ENCODE results near the gene ECI2. TPM values are rescaled to one million over a fixed set of nuclear protein-coding genes. Genes with fewer than 3 reads are reported as not detected.

Gene ECI2
- total RNA-seq, 1 experiment from 2014 or later = 12.9 TPM

GRCh38 chr6:4157506-4157905, 22.1 kb upstream of the ECI2 start:
- no peaks in the 10 kb centered on the region for H3K9me2 ChIP-seq (replicated peaks; ENCODE audit: insufficient read depth, low read length)
- H3K36me3 ChIP-seq (ENCODE audit: insufficient read depth, low read length) = no peaks in the 10 kb centered on the region
- no peaks in the 10 kb centered on the region for H3K27me3 ChIP-seq (ENCODE audit: low read length)
- H3K9me3 ChIP-seq (ENCODE audit: low read length) = no peaks in the 10 kb centered on the region
- H2AFZ ChIP-seq (ENCODE audit: low read length) = no peak overlapping the region
- H3K4me1 ChIP-seq (ENCODE audit: low read length) = peaks cover 11% of the 10 kb centered on the region
- H4K20me1 ChIP-seq (ENCODE audit: insufficient read depth, low read depth, low read length) = no peaks in the 10 kb centered on the region
- no peaks in the 10 kb centered on the region for H3K79me2 ChIP-seq (ENCODE audit: low read length)
- no peak overlapping the region for H3K9ac ChIP-seq (ENCODE audit: low read length)
- H3K27ac ChIP-seq (ENCODE audit: low read length) = no peak overlapping the region
- H3K4me2 ChIP-seq (ENCODE audit: low read depth, low read length, poor library complexity, severe bottlenecking) = no peak overlapping the region
- no peak for DNase-seq
- no peak overlapping the region for H3K4me3 ChIP-seq (ENCODE audit: low read length)

GRCh38 chr6:4155848-4156466, 20.6 kb upstream of the ECI2 start:
- H3K79me2 ChIP-seq (ENCODE audit: low read length) = no peaks in the 10 kb centered on the region
- H3K4me1 ChIP-seq (ENCODE audit: low read length) = peaks cover 11% of the 10 kb centered on the region
- H3K36me3 ChIP-seq (ENCODE audit: insufficient read depth, low read length) = no peaks in the 10 kb centered on the region
- H2AFZ ChIP-seq (ENCODE audit: low read length) = no peak overlapping the region
- no peaks in the 10 kb centered on the region for H3K9me2 ChIP-seq (replicated peaks; ENCODE audit: insufficient read depth, low read length)
- no peak overlapping the region for H3K4me2 ChIP-seq (ENCODE audit: low read depth, low read length, poor library complexity, severe bottlenecking)
- no peaks in the 10 kb centered on the region for H4K20me1 ChIP-seq (ENCODE audit: insufficient read depth, low read depth, low read length)
- no peak overlapping the region for H3K27ac ChIP-seq (ENCODE audit: low read length)
- H3K9ac ChIP-seq (ENCODE audit: low read length) = no peak overlapping the region
- no peaks in the 10 kb centered on the region for H3K9me3 ChIP-seq (ENCODE audit: low read length)
- DNase-seq = peak; percentile 89
- H3K4me3 ChIP-seq (ENCODE audit: low read length) = no peak overlapping the region
- no peaks in the 10 kb centered on the region for H3K27me3 ChIP-seq (ENCODE audit: low read length)

GRCh38 chr6:4153514-4153985, 18.2 kb upstream of the ECI2 start:
- Histone ChIP-seq H3K4me2 (ENCODE audit: low read depth, low read length, poor library complexity, severe bottlenecking) (peak overlapping the region; percentile 38), H3K27me3 (ENCODE audit: low read length) (no peaks in the 10 kb centered on the region), H3K79me2 (ENCODE audit: low read length) (no peaks in the 10 kb centered on the region), H2AFZ (ENCODE audit: low read length) (peak overlapping the region; percentile 36; the same call in 1 of the 2 replicates), H3K9me2 (replicated peaks; ENCODE audit: insufficient read depth, low read length) (no peaks in the 10 kb centered on the region), H3K4me3 (ENCODE audit: low read length) (no peak overlapping the region), H3K27ac (ENCODE audit: low read length) (no peak overlapping the region), H4K20me1 (ENCODE audit: insufficient read depth, low read depth, low read length) (no peaks in the 10 kb centered on the region), H3K4me1 (ENCODE audit: low read length) (peaks cover 11% of the 10 kb centered on the region), H3K36me3 (ENCODE audit: insufficient read depth, low read length) (no peaks in the 10 kb centered on the region), H3K9me3 (ENCODE audit: low read length) (no peaks in the 10 kb centered on the region), H3K9ac (ENCODE audit: low read length) (no peak overlapping the region)
- DNase-seq = peak; percentile 41

- Histone ChIP-seq H3K4me1 (ENCODE audit: low read length) (no peaks in the 10 kb centered on the region), H3K27me3 (ENCODE audit: low read length) (no peaks in the 10 kb centered on the region), H3K9ac (ENCODE audit: low read length) (no peak overlapping the region), H4K20me1 (ENCODE audit: insufficient read depth, low read depth, low read length) (no peaks in the 10 kb centered on the region), H3K4me3 (ENCODE audit: low read length) (no peak overlapping the region), H3K36me3 (ENCODE audit: insufficient read depth, low read length) (no peaks in the 10 kb centered on the region), H2AFZ (ENCODE audit: low read length) (no peak overlapping the region), H3K9me2 (replicated peaks; ENCODE audit: insufficient read depth, low read length) (no peaks in the 10 kb centered on the region), H3K9me3 (ENCODE audit: low read length) (no peaks in the 10 kb centered on the region), H3K27ac (ENCODE audit: low read length) (no peak overlapping the region), H3K79me2 (ENCODE audit: low read length) (no peaks in the 10 kb centered on the region), H3K4me2 (ENCODE audit: low read depth, low read length, poor library complexity, severe bottlenecking) (no peak overlapping the region)
- DNase-seq = peak; percentile 11
Measured at GRCh38 chr6:4145083-4145482, 9.7 kb upstream of the ECI2 start.

GRCh38 chr6:4139272-4139671, 3.9 kb upstream of the ECI2 start:
- Histone ChIP-seq H4K20me1 (ENCODE audit: insufficient read depth, low read depth, low read length) (no peaks in the 10 kb centered on the region), H3K27me3 (ENCODE audit: low read length) (no peaks in the 10 kb centered on the region; the same call in 1 of the 2 replicates), H3K9me3 (ENCODE audit: low read length) (no peaks in the 10 kb centered on the region), H3K36me3 (ENCODE audit: insufficient read depth, low read length) (no peaks in the 10 kb centered on the region), H2AFZ (ENCODE audit: low read length) (no peak overlapping the region), H3K79me2 (ENCODE audit: low read length) (no peaks in the 10 kb centered on the region), H3K4me1 (ENCODE audit: low read length) (peaks cover 22% of the 10 kb centered on the region), H3K4me3 (ENCODE audit: low read length) (no peak overlapping the region), H3K9ac (ENCODE audit: low read length) (no peak overlapping the region), H3K4me2 (ENCODE audit: low read depth, low read length, poor library complexity, severe bottlenecking) (no peak overlapping the region), H3K27ac (ENCODE audit: low read length) (no peak overlapping the region), H3K9me2 (replicated peaks; ENCODE audit: insufficient read depth, low read length) (no peaks in the 10 kb centered on the region)
- peak; percentile 25 for DNase-seq

GRCh38 chr6:4138186-4138585, 2.8 kb upstream of the ECI2 start:
- H4K20me1 ChIP-seq (ENCODE audit: insufficient read depth, low read depth, low read length) = no peaks in the 10 kb centered on the region
- H3K9me3 ChIP-seq (ENCODE audit: low read length) = no peaks in the 10 kb centered on the region
- H3K79me2 ChIP-seq (ENCODE audit: low read length) = no peaks in the 10 kb centered on the region
- no peaks in the 10 kb centered on the region for H3K36me3 ChIP-seq (ENCODE audit: insufficient read depth, low read length)
- peak; percentile 36 for DNase-seq
- H2AFZ ChIP-seq (ENCODE audit: low read length) = no peak overlapping the region
- H3K27me3 ChIP-seq (ENCODE audit: low read length) = no peaks in the 10 kb centered on the region; the same call in 1 of the 2 replicates
- H3K4me3 ChIP-seq (ENCODE audit: low read length) = no peak overlapping the region
- H3K9ac ChIP-seq (ENCODE audit: low read length) = no peak overlapping the region
- no peak overlapping the region for H3K4me2 ChIP-seq (ENCODE audit: low read depth, low read length, poor library complexity, severe bottlenecking)
- H3K4me1 ChIP-seq (ENCODE audit: low read length) = peaks cover 24% of the 10 kb centered on the region
- no peaks in the 10 kb centered on the region for H3K9me2 ChIP-seq (replicated peaks; ENCODE audit: insufficient read depth, low read length)
- H3K27ac ChIP-seq (ENCODE audit: low read length) = no peak overlapping the region

- H3K9me2 ChIP-seq (replicated peaks; ENCODE audit: insufficient read depth, low read length) = no peaks in the 10 kb centered on the region
- no peak for DNase-seq
- no peaks in the 10 kb centered on the region for H3K79me2 ChIP-seq (ENCODE audit: low read length)
- H3K36me3 ChIP-seq (ENCODE audit: insufficient read depth, low read length) = no peaks in the 10 kb centered on the region
- no peaks in the 10 kb centered on the region for H4K20me1 ChIP-seq (ENCODE audit: insufficient read depth, low read depth, low read length)
- peaks cover 24% of the 10 kb centered on the region for H3K4me1 ChIP-seq (ENCODE audit: low read length)
- H3K9me3 ChIP-seq (ENCODE audit: low read length) = no peaks in the 10 kb centered on the region
- H3K27ac ChIP-seq (ENCODE audit: low read length) = no peak overlapping the region
- H3K9ac ChIP-seq (ENCODE audit: low read length) = peak overlapping the region; percentile 80
- no peaks in the 10 kb centered on the region; the same call in 1 of the 2 replicates for H3K27me3 ChIP-seq (ENCODE audit: low read length)
- H3K4me2 ChIP-seq (ENCODE audit: low read depth, low read length, poor library complexity, severe bottlenecking) = peak overlapping the region; percentile 98
- H3K4me3 ChIP-seq (ENCODE audit: low read length) = peak overlapping the region; percentile 87
- peak overlapping the region; percentile 98 for H2AFZ ChIP-seq (ENCODE audit: low read length)
Measured at GRCh38 chr6:4136354-4136831, 1.0 kb upstream of the ECI2 start.

- Histone ChIP-seq H3K27ac (ENCODE audit: low read length) (no peak overlapping the region), H3K27me3 (ENCODE audit: low read length) (no peaks in the 10 kb centered on the region; the same call in 1 of the 2 replicates), H3K9me2 (replicated peaks; ENCODE audit: insufficient read depth, low read length) (no peaks in the 10 kb centered on the region), H3K4me1 (ENCODE audit: low read length) (peaks cover 24% of the 10 kb centered on the region), H3K79me2 (ENCODE audit: low read length) (no peaks in the 10 kb centered on the region), H3K36me3 (ENCODE audit: insufficient read depth, low read length) (no peaks in the 10 kb centered on the region), H2AFZ (ENCODE audit: low read length) (peak overlapping the region; percentile 98), H3K4me2 (ENCODE audit: low read depth, low read length, poor library complexity, severe bottlenecking) (peak overlapping the region; percentile 98), H3K9ac (ENCODE audit: low read length) (peak overlapping the region; percentile 80), H3K9me3 (ENCODE audit: low read length) (no peaks in the 10 kb centered on the region), H3K4me3 (ENCODE audit: low read length) (peak overlapping the region; percentile 87), H4K20me1 (ENCODE audit: insufficient read depth, low read depth, low read length) (no peaks in the 10 kb centered on the region)
- DNase-seq = peak; percentile 94
Measured at GRCh38 chr6:4135665-4136353, 434 bp upstream of the ECI2 start.

Measured in Karpas-422 (cell line).